Esophagus (tissue), 2 donors: Measurements from ENCODE around the gene USB1. TPM values are rescaled to one million over a fixed set of nuclear protein-coding genes. Genes with fewer than 3 reads are reported as not detected.

Experiments
- H3K27ac ChIP-seq, 2 donors: one replicate each; pipeline ENCODE4 v1.5.1; 2013; ENCODE audit warnings: low read depth in 2 of 2, mild to moderate bottlenecking in 2 of 2, inconsistent platforms in 1 of 2, low read length in 1 of 2, moderate library complexity in 1 of 2
- H3K27me3 ChIP-seq, 2 donors: one replicate each; pipeline ENCODE4 v1.6.1; 2013; ENCODE audit warnings: low read length in 2 of 2, control low read depth in 1 of 2, mild to moderate bottlenecking in 1 of 2; ENCODE audit not compliant: insufficient read depth in 2 of 2, control insufficient read depth in 1 of 2
- H3K36me3 ChIP-seq, 2 donors: one replicate each; pipeline ENCODE4 v1.6.1; 2013; ENCODE audit warnings: low read length in 1 of 2; ENCODE audit not compliant: control insufficient read depth in 2 of 2, insufficient read depth in 2 of 2
- H3K4me1 ChIP-seq, 2 donors: one replicate each; pipeline ENCODE4 v1.6.1; 2013; ENCODE audit warnings: low read length in 1 of 2; ENCODE audit not compliant: control insufficient read depth in 2 of 2, insufficient read depth in 2 of 2
- H3K4me3 ChIP-seq, 2 donors: one replicate each; pipeline ENCODE4 v1.5.1; 2013; ENCODE audit warnings: low read length in 2 of 2, mild to moderate bottlenecking in 2 of 2, low read depth in 1 of 2, moderate library complexity in 1 of 2
- H3K9me3 ChIP-seq, 2 donors: one replicate each; pipeline ENCODE4 v1.6.1; 2013; ENCODE audit warnings: mild to moderate bottlenecking in 2 of 2, low read depth in 1 of 2, low read length in 1 of 2, moderate library complexity in 1 of 2; ENCODE audit not compliant: control insufficient read depth in 2 of 2, insufficient read depth in 1 of 2
- WGBS, 2 donors: extraction: QIAGEN DNeasy Blood & Tissue Kit; methylation state at CpG; one replicate each; pipeline ENCODE4 v1.1.7; 2013; 5-methylcytosine and 5-hydroxymethylcytosine counted together
- polyA plus RNA-seq, 2 donors: library from polyadenylated mRNA; stranded (reverse); fragments of 200-250 nt; gene quantifications; one replicate each; pipeline ENCODE4 v1.2.3, GENCODE V29; 2013
- donor health status: healthy with polysubstance abuse.
- donor health status: Bipolar disorder and iron deficiency.

The USB1 gene
- polyA plus RNA-seq, 2 donors: 8.5 to 15.8 TPM

DNA sequence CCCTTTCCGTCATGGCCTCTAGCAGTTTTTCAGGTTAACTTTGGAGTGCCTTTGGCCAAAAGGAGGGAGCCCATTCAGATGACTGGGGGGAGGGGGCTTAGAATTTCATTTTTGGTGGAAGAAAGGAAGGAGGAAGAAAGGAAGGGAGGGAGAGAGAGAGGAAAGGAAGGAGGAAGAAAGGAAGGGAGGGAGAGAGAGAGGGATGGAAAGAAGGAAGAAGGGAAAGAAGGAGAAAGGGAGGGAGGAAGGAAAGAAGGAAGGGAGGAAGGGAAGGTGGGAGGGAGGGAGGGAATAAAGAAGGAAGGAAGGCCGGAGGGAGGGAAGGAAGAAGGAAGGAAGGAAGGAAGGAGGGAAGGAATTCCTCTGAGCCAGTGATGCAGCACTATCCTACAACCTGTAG, 50.1 kb downstream of the USB1 start:
- H3K27me3 ChIP-seq: no peaks in the 10 kb centered on the region
- H3K9me3 ChIP-seq: no peaks in the 10 kb centered on the region
- whole genome bisulfite sequencing, 2 donors: 71 to 77% methylated on average over 2 of the region's 2 CpGs
- no peak overlapping the region for H3K27ac ChIP-seq
- H3K36me3 ChIP-seq: no peaks in the 10 kb centered on the region
- H3K4me3 ChIP-seq: no peak overlapping the region
- no peaks in the 10 kb centered on the region for H3K4me1 ChIP-seq

DNA sequence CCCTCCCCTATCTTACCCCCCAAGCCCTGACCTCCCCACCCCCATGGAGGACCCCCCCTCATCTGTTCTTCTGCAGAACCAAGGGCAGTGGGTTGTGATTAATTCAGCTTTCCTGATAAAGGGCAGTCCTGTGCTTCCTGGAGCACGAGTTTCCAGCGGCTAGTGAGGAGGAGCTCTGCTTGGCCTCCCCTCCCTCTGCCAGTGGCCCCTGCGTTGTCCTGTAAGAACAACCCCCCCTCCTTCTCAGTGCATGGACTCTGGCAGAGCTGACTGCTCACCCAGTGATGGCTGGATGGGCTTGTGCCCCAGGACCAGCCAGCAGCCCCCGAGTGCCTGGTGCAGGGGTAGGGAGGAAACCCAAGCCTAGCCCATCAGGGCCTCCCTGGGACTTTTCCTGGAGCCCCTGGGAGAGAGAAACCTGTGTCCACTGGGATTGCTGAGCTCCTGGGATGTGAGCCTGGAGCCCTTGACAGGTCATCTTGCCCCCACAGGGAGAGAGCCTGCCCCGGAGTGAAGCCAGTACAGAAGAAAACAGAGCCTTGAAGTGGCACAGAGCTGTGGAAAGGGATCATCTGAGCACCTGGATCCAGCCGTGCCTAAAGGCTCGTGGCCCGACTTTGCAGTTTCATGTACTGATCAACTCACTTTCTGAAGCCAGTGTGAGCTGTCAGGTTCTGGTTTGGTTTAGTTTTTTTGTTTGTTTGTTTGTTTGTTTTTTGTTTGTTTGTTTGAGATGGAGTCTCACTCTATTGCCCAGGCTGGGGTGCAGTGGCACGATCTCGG, 50.8 kb downstream of the USB1 start:
- Histone ChIP-seq H3K9me3 (no peaks in the 10 kb centered on the region), H3K4me3 (no peak overlapping the region), H3K27me3 (no peaks in the 10 kb centered on the region), H3K4me1 (no peaks in the 10 kb centered on the region), H3K36me3 (no peaks in the 10 kb centered on the region), H3K27ac (no peak overlapping the region)
- 67 to 76% methylated on average over 10 of the region's 10 CpGs for WGBS, 2 donors

DNA sequence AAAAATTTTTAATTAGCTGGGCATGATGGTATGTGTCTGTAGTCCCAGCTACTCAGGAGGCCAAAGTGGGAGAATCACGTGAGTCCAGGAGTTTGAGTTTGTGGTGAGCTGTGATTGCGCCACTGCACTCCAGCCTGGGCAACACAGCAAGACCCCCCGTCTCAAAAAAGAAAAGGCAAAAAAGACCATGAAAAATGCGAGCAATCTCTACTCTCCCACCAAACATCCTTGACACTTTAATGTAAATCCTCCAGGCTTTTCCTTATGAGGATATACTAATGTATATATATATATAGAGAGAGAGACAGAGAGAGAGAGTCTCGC, 52.4 kb downstream of the USB1 start:
- H3K36me3 ChIP-seq: no peaks in the 10 kb centered on the region
- 91 to 93% methylated on average over 5 of the region's 5 CpGs for WGBS, 2 donors

DNA sequence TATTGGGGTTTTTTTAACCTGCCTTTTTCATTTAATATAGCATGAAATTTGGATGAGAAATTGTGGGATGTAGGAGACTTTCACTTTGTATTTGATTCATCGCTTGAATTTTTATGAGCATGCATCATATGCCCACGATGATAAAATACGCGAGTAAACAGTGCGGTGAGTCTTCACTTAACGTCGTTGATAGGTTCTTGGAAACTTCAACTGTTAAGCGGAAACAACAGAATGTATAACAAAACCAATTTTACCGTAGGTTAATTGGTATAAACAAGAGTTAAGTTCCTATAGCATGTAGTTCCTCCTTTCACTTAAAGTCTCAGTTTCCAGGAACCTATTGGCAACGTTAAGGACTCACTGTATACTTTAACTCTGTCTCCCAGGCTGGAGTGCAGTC, 53.1 kb downstream of the USB1 start:
- H3K4me1 ChIP-seq: no peaks in the 10 kb centered on the region
- no peaks in the 10 kb centered on the region for H3K36me3 ChIP-seq
- H3K27ac ChIP-seq: no peak overlapping the region
- H3K4me3 ChIP-seq: no peak overlapping the region
- peaks cover 0 to 2% of the 10 kb centered on the region in 2 donors for H3K9me3 ChIP-seq
- no peaks in the 10 kb centered on the region for H3K27me3 ChIP-seq
- 72 to 73% methylated on average over 10 of the region's 10 CpGs for WGBS, 2 donors

More for the DNA sequence above, 52.4 kb downstream of the USB1 start:
- Histone ChIP-seq H3K4me1 (no peaks in the 10 kb centered on the region), H3K9me3 (peaks cover 0 to 2% of the 10 kb centered on the region in 2 donors), H3K27ac (no peak overlapping the region), H3K4me3 (no peak overlapping the region), H3K27me3 (no peaks in the 10 kb centered on the region)

DNA sequence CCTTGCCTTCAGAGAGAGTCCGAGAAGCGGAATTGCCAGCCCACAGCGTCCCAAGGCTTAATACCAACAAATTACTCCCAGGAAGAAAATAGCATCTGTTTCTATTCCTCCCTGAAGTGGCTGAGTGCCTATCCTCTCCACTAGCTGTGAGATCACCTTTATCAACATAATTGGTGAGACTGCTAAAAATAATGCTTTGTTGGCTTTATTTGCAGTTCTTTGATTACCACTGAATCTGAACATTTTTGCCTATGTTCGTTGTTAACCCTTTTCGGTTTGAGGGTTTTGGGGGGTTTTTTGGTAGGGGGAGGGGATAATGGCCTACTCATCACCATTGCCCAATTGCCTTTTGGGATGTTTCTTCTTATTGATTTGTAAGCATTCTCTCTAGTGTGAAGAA, 55.4 kb downstream of the USB1 start:
- H3K9me3 ChIP-seq: peaks cover 0 to 2% of the 10 kb centered on the region in 2 donors
- H3K27me3 ChIP-seq: no peaks in the 10 kb centered on the region
- WGBS, 2 donors: 74 to 75% methylated on average over 5 of the region's 5 CpGs
- no peaks in the 10 kb centered on the region for H3K36me3 ChIP-seq
- no peak overlapping the region for H3K4me3 ChIP-seq
- no peaks in the 10 kb centered on the region for H3K4me1 ChIP-seq
- H3K27ac ChIP-seq: no peak overlapping the region

DNA sequence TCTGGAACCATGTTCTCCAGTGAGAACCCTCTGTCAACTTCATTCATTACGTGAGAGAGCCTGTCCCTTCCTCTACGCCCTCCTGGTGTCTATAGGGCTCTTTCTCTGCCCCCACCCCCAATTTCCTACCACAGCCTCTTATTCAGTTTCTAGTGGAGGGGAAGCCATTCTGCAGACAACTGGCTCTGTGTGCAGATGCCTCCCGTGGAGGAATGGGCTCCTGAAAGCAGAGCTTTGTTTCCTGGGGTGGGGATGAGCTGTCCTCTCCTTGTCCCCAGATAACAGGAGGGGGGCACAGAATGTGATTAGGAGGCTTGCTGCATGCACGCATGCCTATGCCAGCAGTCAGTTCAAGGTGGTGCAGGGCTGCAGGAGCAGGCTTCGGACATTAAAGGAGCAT, 55.9 kb downstream of the USB1 start:
- H3K4me1 ChIP-seq: no peaks in the 10 kb centered on the region
- WGBS, 2 donors: 75 to 76% methylated on average over 5 of the region's 5 CpGs
- no peaks in the 10 kb centered on the region for H3K27me3 ChIP-seq
- no peak overlapping the region for H3K27ac ChIP-seq
- no peak overlapping the region for H3K4me3 ChIP-seq
- no peaks in the 10 kb centered on the region for H3K36me3 ChIP-seq
- H3K9me3 ChIP-seq: peaks cover 0 to 2% of the 10 kb centered on the region in 2 donors

DNA sequence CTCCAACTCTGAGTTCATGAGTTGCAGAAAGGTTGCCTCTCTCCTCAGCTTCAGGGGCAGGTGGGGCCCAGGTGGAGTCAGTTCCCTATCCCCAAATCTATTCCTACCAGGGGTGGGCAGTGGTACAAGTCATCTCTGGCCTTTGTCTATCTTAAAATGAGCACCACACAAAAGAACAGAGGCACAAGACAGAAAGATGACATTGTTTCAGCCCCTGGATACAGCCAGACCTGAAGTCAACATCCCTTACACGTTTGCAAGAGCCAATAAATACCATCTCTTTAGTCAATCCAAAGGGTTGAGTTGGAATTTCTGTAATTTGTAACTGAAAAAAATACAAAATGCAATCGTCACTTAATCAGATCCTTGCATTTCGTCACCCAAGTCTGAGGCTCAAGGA, 56.6 kb downstream of the USB1 start:
- Histone ChIP-seq H3K4me1 (no peaks in the 10 kb centered on the region), H3K9me3 (peaks cover 0 to 2% of the 10 kb centered on the region in 2 donors), H3K4me3 (no peak overlapping the region), H3K27me3 (no peaks in the 10 kb centered on the region), H3K27ac (no peak overlapping the region), H3K36me3 (no peaks in the 10 kb centered on the region)
- 71 to 72% methylated on average over 3 of the region's 3 CpGs for WGBS, 2 donors

DNA sequence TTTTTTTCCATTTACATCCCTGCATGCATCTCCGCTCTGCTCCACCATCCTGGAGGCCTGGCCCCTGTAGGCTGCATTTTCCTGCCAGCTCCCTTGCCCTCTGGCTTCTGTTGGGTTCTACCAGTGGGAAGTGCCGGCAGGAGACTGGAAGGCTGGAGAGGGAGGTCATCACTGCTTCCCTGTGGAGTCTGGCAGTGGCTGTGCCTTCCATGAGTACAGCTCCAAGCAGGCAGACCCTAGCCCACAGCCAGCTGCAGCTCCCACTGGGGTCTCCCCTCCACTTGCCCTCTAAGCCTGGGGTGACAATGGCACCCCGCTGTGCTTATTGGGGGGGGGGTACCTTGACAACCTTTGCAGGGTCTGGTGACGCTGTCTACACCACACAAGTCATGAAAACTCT, 61.6 kb downstream of the USB1 start:
- no peaks in the 10 kb centered on the region for H3K27me3 ChIP-seq
- H3K9me3 ChIP-seq: peaks cover 0 to 2% of the 10 kb centered on the region in 2 donors
- H3K4me3 ChIP-seq: no peak overlapping the region
- H3K36me3 ChIP-seq: no peaks in the 10 kb centered on the region
- H3K4me1 ChIP-seq: no peaks in the 10 kb centered on the region
- no peak overlapping the region for H3K27ac ChIP-seq
- WGBS, 2 donors: 78 to 82% methylated on average over 4 of the region's 4 CpGs

DNA sequence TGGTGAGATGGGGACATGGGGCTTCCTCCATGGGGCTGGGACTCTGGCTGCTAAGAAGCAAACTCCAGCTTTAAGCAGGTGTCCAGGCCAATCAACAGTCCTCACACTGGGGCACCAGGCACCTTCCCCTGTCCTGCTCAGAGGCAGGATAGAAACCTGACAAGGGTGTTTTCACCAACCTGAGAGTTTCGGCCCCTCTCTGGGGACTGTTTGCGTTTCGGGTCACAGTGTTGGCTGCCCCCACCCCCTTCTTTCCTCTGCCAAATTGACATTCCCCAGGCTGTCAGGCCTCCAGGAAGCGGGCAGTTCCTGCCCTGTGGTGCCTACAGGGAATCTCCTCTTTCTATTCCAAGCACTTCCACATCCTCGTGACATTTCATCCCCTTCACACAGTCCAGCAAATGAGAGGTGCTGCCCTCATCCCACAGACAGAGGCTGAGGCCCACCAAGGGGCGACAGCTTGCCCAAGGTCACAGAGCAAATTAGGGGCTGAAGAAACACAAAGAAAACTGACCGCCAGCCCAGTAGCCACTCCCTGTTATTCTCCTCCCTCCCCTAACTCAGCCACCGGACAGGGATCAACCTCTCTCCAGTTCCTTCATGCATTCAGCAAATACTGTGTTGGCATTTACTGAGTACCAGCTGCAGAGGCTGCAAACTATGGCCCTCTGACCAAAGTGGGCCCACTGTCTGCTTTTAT, 62.3 kb downstream of the USB1 start:
- Histone ChIP-seq H3K9me3 (no peaks in the 10 kb centered on the region), H3K27ac (peak overlapping the region in 1 of 2 donors; percentile 3), H3K4me1 (no peaks in the 10 kb centered on the region), H3K4me3 (no peak overlapping the region), H3K27me3 (no peaks in the 10 kb centered on the region), H3K36me3 (no peaks in the 10 kb centered on the region)
- WGBS, 2 donors: 64 to 65% methylated on average over 8 of the region's 8 CpGs

DNA sequence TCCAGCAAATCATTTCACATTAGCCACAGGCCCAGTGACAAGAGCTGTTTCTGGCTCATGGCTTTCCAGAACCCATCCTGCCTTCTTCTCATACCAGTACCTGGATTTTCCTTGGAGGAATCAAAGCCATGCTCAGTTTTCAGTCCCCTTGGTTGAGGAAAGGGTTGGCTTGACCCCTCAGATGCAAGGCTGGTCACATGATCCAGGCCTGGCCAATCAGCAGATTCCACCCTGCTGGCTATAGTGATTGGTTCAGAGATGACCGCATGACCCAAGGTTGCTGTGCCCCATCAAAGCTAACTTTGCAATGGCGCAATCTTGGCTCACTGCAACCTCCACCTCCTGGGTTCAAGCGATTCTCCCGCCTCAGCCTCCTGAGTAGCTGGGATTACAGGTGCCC, 69.4 kb downstream of the USB1 start:
- Histone ChIP-seq H3K36me3 (no peaks in the 10 kb centered on the region), H3K27ac (no peak overlapping the region), H3K9me3 (no peaks in the 10 kb centered on the region), H3K27me3 (no peaks in the 10 kb centered on the region), H3K4me3 (no peak overlapping the region), H3K4me1 (no peaks in the 10 kb centered on the region)
- WGBS, 2 donors: 99 to 100% methylated on average over 4 of the region's 4 CpGs
